KOPT-K1 (cell line): ENCODE data around the gene ALG1L2.
A peak's percentile ranks its signal among the peaks of the same experiment; 100 is the strongest.
"Not testable (repeated sequence)": the region's sequence is repeated elsewhere in the genome, so short reads cannot be mapped to it uniquely, and the experiment has no call there.

Source experiments
- H3K27ac ChIP-seq: fragments of 200-600 bp; sonication (generic); 2 replicates; pipeline ENCODE4 v1.5.1; 2016; ENCODE audit warnings: antibody characterized with exemption, mild to moderate bottlenecking, low read depth, low read length; ENCODE audit not compliant: poor library complexity, severe bottlenecking
- H3K36me3 ChIP-seq: fragments of 200-600 bp; sonication (generic); 2 replicates; pipeline ENCODE4 v1.5.1; 2017; ENCODE audit warnings: antibody characterized with exemption, mild to moderate bottlenecking, low read length, moderate library complexity; ENCODE audit not compliant: insufficient read depth
- H3K9me3 ChIP-seq: fragments of 200-600 bp; sonication (generic); 2 replicates; pipeline ENCODE4 v1.5.1; 2017; ENCODE audit warnings: antibody characterized with exemption, low read length, mild to moderate bottlenecking; ENCODE audit not compliant: insufficient read depth, poor library complexity, severe bottlenecking

ALG1L2 gene

GRCh38 chr3:130107333-130107995 is 25.8 kb downstream of the ALG1L2 start:
- H3K36me3 ChIP-seq, H3K27ac ChIP-seq: not testable (repeated sequence)

GRCh38 chr3:130108836-130109585 is 27.4 kb downstream of the ALG1L2 start:
- H3K36me3 ChIP-seq, H3K27ac ChIP-seq, H3K9me3 ChIP-seq: not testable (repeated sequence)

More at GRCh38 chr3:130107333-130107995, 25.8 kb downstream of the ALG1L2 start:
- not testable (repeated sequence) for H3K9me3 ChIP-seq

GRCh38 chr3:130110386-130111169 is 28.9 kb downstream of the ALG1L2 start:
- H3K9me3 ChIP-seq, H3K36me3 ChIP-seq: not testable (repeated sequence)
- H3K27ac ChIP-seq = peak overlapping the region; percentile 57

- Histone ChIP-seq H3K27ac (peak overlapping the region; percentile 57), H3K36me3 (no peaks in the 10 kb centered on the region; the same call in 1 of the 2 replicates), H3K9me3 (no peaks in the 10 kb centered on the region)
These were observed 29.7 kb downstream of the ALG1L2 start for GRCh38 chr3:130111185-130111864.

GRCh38 chr3:130111865-130112747 is 30.5 kb downstream of the ALG1L2 start:
- not testable (repeated sequence) for H3K9me3 ChIP-seq, H3K36me3 ChIP-seq
- peak overlapping the region; percentile 57 for H3K27ac ChIP-seq

GRCh38 chr3:130112748-130113073 is 31.1 kb downstream of the ALG1L2 start:
- H3K36me3 ChIP-seq, H3K9me3 ChIP-seq: not testable (repeated sequence)
- H3K27ac ChIP-seq = peak overlapping the region; percentile 57

GRCh38 chr3:130115400-130115799 is 33.8 kb downstream of the ALG1L2 start:
- H3K9me3 ChIP-seq, H3K36me3 ChIP-seq, H3K27ac ChIP-seq: not testable (repeated sequence)

GRCh38 chr3:130117933-130118332 is 36.3 kb downstream of the ALG1L2 start:
- no peaks in the 10 kb centered on the region for H3K36me3 ChIP-seq
- H3K27ac ChIP-seq = no peak overlapping the region
- no peaks in the 10 kb centered on the region for H3K9me3 ChIP-seq

- not testable (repeated sequence) for H3K36me3 ChIP-seq, H3K27ac ChIP-seq, H3K9me3 ChIP-seq
These were observed 38.2 kb downstream of the ALG1L2 start for GRCh38 chr3:130119824-130120223.

GRCh38 chr3:130120291-130120690 is 38.7 kb downstream of the ALG1L2 start:
- not testable (repeated sequence) for H3K36me3 ChIP-seq, H3K9me3 ChIP-seq, H3K27ac ChIP-seq

- H3K27ac ChIP-seq, H3K36me3 ChIP-seq, H3K9me3 ChIP-seq: not testable (repeated sequence)
These were observed 41.5 kb downstream of the ALG1L2 start for GRCh38 chr3:130122891-130123775.

GRCh38 chr3:130125406-130125805 is 43.8 kb downstream of the ALG1L2 start:
- not testable (repeated sequence) for H3K27ac ChIP-seq, H3K36me3 ChIP-seq

GRCh38 chr3:130136337-130136736 is 54.7 kb downstream of the ALG1L2 start:
- H3K36me3 ChIP-seq = not testable (repeated sequence)

More at GRCh38 chr3:130125406-130125805, 43.8 kb downstream of the ALG1L2 start:
- H3K9me3 ChIP-seq = not testable (repeated sequence)

More at GRCh38 chr3:130136337-130136736, 54.7 kb downstream of the ALG1L2 start:
- not testable (repeated sequence) for H3K9me3 ChIP-seq, H3K27ac ChIP-seq
